ENCODE results near the gene OTOA.
"Not testable (repeated sequence)": the region's sequence is repeated elsewhere in the genome, so short reads cannot be mapped to it uniquely, and the experiment has no call there.

The OTOA gene

GRCh38 chr16:21690967-21691366, 27.2 kb downstream of the OTOA start:
- not testable (repeated sequence) for H3K27me3 ChIP-seq (ENCODE audit: control insufficient read depth, insufficient read depth, low read length); H3K4me1 ChIP-seq (ENCODE audit: control insufficient read depth, insufficient read depth, low read length); H3K36me3 ChIP-seq (ENCODE audit: control insufficient read depth, insufficient read depth, low read length); H3K9ac ChIP-seq (ENCODE audit: low read length); H3K9me3 ChIP-seq (ENCODE audit: control insufficient read depth, low read length); H3K4me3 ChIP-seq (ENCODE audit: low read length)

GRCh38 chr16:21694609-21695008, 30.8 kb downstream of the OTOA start:
- Histone ChIP-seq H3K9ac (ENCODE audit: low read length) (no peak overlapping the region), H3K9me3 (ENCODE audit: control insufficient read depth, low read length) (no peaks in the 10 kb centered on the region), H3K4me1 (ENCODE audit: control insufficient read depth, insufficient read depth, low read length) (no peaks in the 10 kb centered on the region), H3K4me3 (ENCODE audit: low read length) (no peak overlapping the region), H3K36me3 (ENCODE audit: control insufficient read depth, insufficient read depth, low read length) (no peaks in the 10 kb centered on the region), H3K27me3 (ENCODE audit: control insufficient read depth, insufficient read depth, low read length) (peaks cover 3% of the 10 kb centered on the region)

GRCh38 chr16:21697032-21697431, 33.3 kb downstream of the OTOA start:
- H3K36me3 ChIP-seq (ENCODE audit: control insufficient read depth, insufficient read depth, low read length): no peaks in the 10 kb centered on the region
- no peak overlapping the region for H3K4me3 ChIP-seq (ENCODE audit: low read length)
- no peaks in the 10 kb centered on the region for H3K9me3 ChIP-seq (ENCODE audit: control insufficient read depth, low read length)
- no peaks in the 10 kb centered on the region for H3K4me1 ChIP-seq (ENCODE audit: control insufficient read depth, insufficient read depth, low read length)
- H3K9ac ChIP-seq (ENCODE audit: low read length): no peak overlapping the region
- H3K27me3 ChIP-seq (ENCODE audit: control insufficient read depth, insufficient read depth, low read length): peaks cover 3% of the 10 kb centered on the region

GRCh38 chr16:21698169-21699032, 34.6 kb downstream of the OTOA start:
- H3K4me3 ChIP-seq (ENCODE audit: low read length): no peak overlapping the region
- no peaks in the 10 kb centered on the region for H3K4me1 ChIP-seq (ENCODE audit: control insufficient read depth, insufficient read depth, low read length)
- peaks cover 3% of the 10 kb centered on the region for H3K27me3 ChIP-seq (ENCODE audit: control insufficient read depth, insufficient read depth, low read length)
- H3K9ac ChIP-seq (ENCODE audit: low read length): no peak overlapping the region
- H3K9me3 ChIP-seq (ENCODE audit: control insufficient read depth, low read length): no peaks in the 10 kb centered on the region
- H3K36me3 ChIP-seq (ENCODE audit: control insufficient read depth, insufficient read depth, low read length): no peaks in the 10 kb centered on the region

- Histone ChIP-seq H3K36me3 (ENCODE audit: control insufficient read depth, insufficient read depth, low read length) (no peaks in the 10 kb centered on the region), H3K27me3 (ENCODE audit: control insufficient read depth, insufficient read depth, low read length) (peaks cover under 1% of the 10 kb centered on the region), H3K9me3 (ENCODE audit: control insufficient read depth, low read length) (no peaks in the 10 kb centered on the region), H3K4me3 (ENCODE audit: low read length) (no peak overlapping the region), H3K9ac (ENCODE audit: low read length) (no peak overlapping the region), H3K4me1 (ENCODE audit: control insufficient read depth, insufficient read depth, low read length) (no peaks in the 10 kb centered on the region)
Measured at GRCh38 chr16:21701271-21701670, 37.5 kb downstream of the OTOA start.

GRCh38 chr16:21702276-21702675, 38.5 kb downstream of the OTOA start:
- Histone ChIP-seq H3K27me3 (ENCODE audit: control insufficient read depth, insufficient read depth, low read length) (no peaks in the 10 kb centered on the region), H3K4me1 (ENCODE audit: control insufficient read depth, insufficient read depth, low read length) (no peaks in the 10 kb centered on the region), H3K9ac (ENCODE audit: low read length) (no peak overlapping the region), H3K4me3 (ENCODE audit: low read length) (no peak overlapping the region), H3K36me3 (ENCODE audit: control insufficient read depth, insufficient read depth, low read length) (no peaks in the 10 kb centered on the region), H3K9me3 (ENCODE audit: control insufficient read depth, low read length) (no peaks in the 10 kb centered on the region)

GRCh38 chr16:21703156-21703555, 39.4 kb downstream of the OTOA start:
- H3K9me3 ChIP-seq (ENCODE audit: control insufficient read depth, low read length): no peaks in the 10 kb centered on the region
- no peaks in the 10 kb centered on the region for H3K27me3 ChIP-seq (ENCODE audit: control insufficient read depth, insufficient read depth, low read length)
- H3K4me3 ChIP-seq (ENCODE audit: low read length): no peak overlapping the region
- no peaks in the 10 kb centered on the region for H3K36me3 ChIP-seq (ENCODE audit: control insufficient read depth, insufficient read depth, low read length)
- no peak overlapping the region for H3K9ac ChIP-seq (ENCODE audit: low read length)
- peaks cover under 1% of the 10 kb centered on the region for H3K4me1 ChIP-seq (ENCODE audit: control insufficient read depth, insufficient read depth, low read length)

GRCh38 chr16:21703589-21704174, 39.9 kb downstream of the OTOA start:
- Histone ChIP-seq H3K4me3 (ENCODE audit: low read length) (no peak overlapping the region), H3K36me3 (ENCODE audit: control insufficient read depth, insufficient read depth, low read length) (no peaks in the 10 kb centered on the region), H3K9ac (ENCODE audit: low read length) (no peak overlapping the region), H3K4me1 (ENCODE audit: control insufficient read depth, insufficient read depth, low read length) (peaks cover 6% of the 10 kb centered on the region), H3K9me3 (ENCODE audit: control insufficient read depth, low read length) (no peaks in the 10 kb centered on the region), H3K27me3 (ENCODE audit: control insufficient read depth, insufficient read depth, low read length) (no peaks in the 10 kb centered on the region)

GRCh38 chr16:21704266-21704665, 40.5 kb downstream of the OTOA start:
- no peaks in the 10 kb centered on the region for H3K36me3 ChIP-seq (ENCODE audit: control insufficient read depth, insufficient read depth, low read length)
- H3K9me3 ChIP-seq (ENCODE audit: control insufficient read depth, low read length): no peaks in the 10 kb centered on the region
- H3K9ac ChIP-seq (ENCODE audit: low read length): no peak overlapping the region
- peaks cover 6% of the 10 kb centered on the region for H3K4me1 ChIP-seq (ENCODE audit: control insufficient read depth, insufficient read depth, low read length)
- H3K4me3 ChIP-seq (ENCODE audit: low read length): no peak overlapping the region
- H3K27me3 ChIP-seq (ENCODE audit: control insufficient read depth, insufficient read depth, low read length): no peaks in the 10 kb centered on the region

- no peak overlapping the region for H3K4me3 ChIP-seq (ENCODE audit: low read length)
- H3K9me3 ChIP-seq (ENCODE audit: control insufficient read depth, low read length): no peaks in the 10 kb centered on the region
- H3K27me3 ChIP-seq (ENCODE audit: control insufficient read depth, insufficient read depth, low read length): no peaks in the 10 kb centered on the region
- H3K4me1 ChIP-seq (ENCODE audit: control insufficient read depth, insufficient read depth, low read length): peaks cover 6% of the 10 kb centered on the region
- no peak overlapping the region for H3K9ac ChIP-seq (ENCODE audit: low read length)
- H3K36me3 ChIP-seq (ENCODE audit: control insufficient read depth, insufficient read depth, low read length): no peaks in the 10 kb centered on the region
Measured at GRCh38 chr16:21704733-21705132, 41.0 kb downstream of the OTOA start.

GRCh38 chr16:21708533-21709115, 44.9 kb downstream of the OTOA start:
- Histone ChIP-seq H3K36me3 (ENCODE audit: control insufficient read depth, insufficient read depth, low read length) (no peaks in the 10 kb centered on the region), H3K4me3 (ENCODE audit: low read length) (no peak overlapping the region), H3K4me1 (ENCODE audit: control insufficient read depth, insufficient read depth, low read length) (peaks cover 6% of the 10 kb centered on the region), H3K27me3 (ENCODE audit: control insufficient read depth, insufficient read depth, low read length) (no peaks in the 10 kb centered on the region), H3K9ac (ENCODE audit: low read length) (no peak overlapping the region), H3K9me3 (ENCODE audit: control insufficient read depth, low read length) (no peaks in the 10 kb centered on the region)

GRCh38 chr16:21710938-21711337, 47.2 kb downstream of the OTOA start:
- H3K9ac ChIP-seq (ENCODE audit: low read length): no peak overlapping the region

More at GRCh38 chr16:21710938-21711337, 47.2 kb downstream of the OTOA start:
- Histone ChIP-seq H3K36me3 (ENCODE audit: control insufficient read depth, insufficient read depth, low read length) (no peaks in the 10 kb centered on the region), H3K4me1 (ENCODE audit: control insufficient read depth, insufficient read depth, low read length) (peaks cover 6% of the 10 kb centered on the region), H3K4me3 (ENCODE audit: low read length) (no peak overlapping the region), H3K9me3 (ENCODE audit: control insufficient read depth, low read length) (no peaks in the 10 kb centered on the region), H3K27me3 (ENCODE audit: control insufficient read depth, insufficient read depth, low read length) (no peaks in the 10 kb centered on the region)
